ENCODE results near the gene SYTL2.

DNA sequence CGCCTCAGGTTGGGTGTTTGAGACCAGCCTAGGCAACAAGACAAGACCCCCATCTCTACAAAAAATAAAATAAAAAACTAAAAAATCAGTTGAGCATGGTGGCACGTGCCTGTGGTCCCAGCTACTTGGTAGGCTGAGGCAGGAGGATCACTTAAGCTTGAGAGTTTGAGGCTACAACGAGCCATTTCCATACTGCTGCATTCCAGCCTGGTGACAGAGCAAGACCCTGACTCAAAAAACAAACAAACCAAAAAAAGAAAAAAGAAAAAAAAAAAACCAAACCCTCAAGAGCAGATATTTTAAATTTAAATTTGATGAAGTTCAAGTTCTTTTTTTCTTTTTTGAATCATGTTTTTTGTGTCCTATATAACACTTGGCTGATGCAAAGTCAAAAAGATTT lies 37.1 kb upstream of the SYTL2 start:
- TF ChIP-seq, protein P1, sequence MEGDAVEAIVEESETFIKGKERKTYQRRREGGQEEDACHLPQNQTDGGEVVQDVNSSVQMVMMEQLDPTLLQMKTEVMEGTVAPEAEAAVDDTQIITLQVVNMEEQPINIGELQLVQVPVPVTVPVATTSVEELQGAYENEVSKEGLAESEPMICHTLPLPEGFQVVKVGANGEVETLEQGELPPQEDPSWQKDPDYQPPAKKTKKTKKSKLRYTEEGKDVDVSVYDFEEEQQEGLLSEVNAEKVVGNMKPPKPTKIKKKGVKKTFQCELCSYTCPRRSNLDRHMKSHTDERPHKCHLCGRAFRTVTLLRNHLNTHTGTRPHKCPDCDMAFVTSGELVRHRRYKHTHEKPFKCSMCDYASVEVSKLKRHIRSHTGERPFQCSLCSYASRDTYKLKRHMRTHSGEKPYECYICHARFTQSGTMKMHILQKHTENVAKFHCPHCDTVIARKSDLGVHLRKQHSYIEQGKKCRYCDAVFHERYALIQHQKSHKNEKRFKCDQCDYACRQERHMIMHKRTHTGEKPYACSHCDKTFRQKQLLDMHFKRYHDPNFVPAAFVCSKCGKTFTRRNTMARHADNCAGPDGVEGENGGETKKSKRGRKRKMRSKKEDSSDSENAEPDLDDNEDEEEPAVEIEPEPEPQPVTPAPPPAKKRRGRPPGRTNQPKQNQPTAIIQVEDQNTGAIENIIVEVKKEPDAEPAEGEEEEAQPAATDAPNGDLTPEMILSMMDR (IDR thresholded peaks at IDR 0.05): no peak
- TF ChIP-seq POLR2A (IDR thresholded peaks at IDR 0.05): no peak

All from right lobe of liver (tissue), 4 donors.